GM23248 (cell line): ENCODE results near the gene C14orf132. TPM values are rescaled to one million over a fixed set of nuclear protein-coding genes. Genes with fewer than 3 reads are reported as not detected.
A peak's percentile ranks its signal among the peaks of the same experiment; 100 is the strongest.

Source experiments
- DNase-seq: peaks from one replicate; pipeline ENCODE4 v3.0.0-alpha.2; 2015
- H2AFZ ChIP-seq: fragments of 200-600 bp; sonication (generic); 2 replicates; pipeline ENCODE4 v1.6.1; 2016; ENCODE audit warnings: antibody characterized with exemption
- H3F3A ChIP-seq: fragments of 200-600 bp; sonication (generic); 2 replicates; pipeline ENCODE4 v1.6.1; 2016; ENCODE audit warnings: mild to moderate bottlenecking, antibody characterized with exemption, mixed run types; ENCODE audit not compliant: insufficient read depth
- H3K27ac ChIP-seq: fragments of 200-600 bp; sonication (generic); 2 replicates; pipeline ENCODE4 v1.5.1; 2016; ENCODE audit warnings: mild to moderate bottlenecking
- H3K27me3 ChIP-seq: fragments of 200-600 bp; sonication (generic); replicated peaks from 2 replicates; pipeline ENCODE4 v1.6.1; 2016; ENCODE audit warnings: mild to moderate bottlenecking; ENCODE audit not compliant: insufficient read depth
- H3K36me3 ChIP-seq: fragments of 200-600 bp; sonication (generic); 2 replicates; pipeline ENCODE4 v1.6.1; 2016; ENCODE audit warnings: low read depth, mild to moderate bottlenecking
- H3K4me1 ChIP-seq: fragments of 200-600 bp; sonication (generic); 2 replicates; pipeline ENCODE4 v1.6.1; 2016; ENCODE audit warnings: mild to moderate bottlenecking; ENCODE audit not compliant: insufficient read depth
- H3K4me2 ChIP-seq: fragments of 200-600 bp; sonication (generic); one replicate; pipeline ENCODE4 v1.6.1; 2016; ENCODE audit warnings: mild to moderate bottlenecking; ENCODE audit not compliant: unreplicated experiment
- H3K4me3 ChIP-seq: fragments of 200-600 bp; sonication (generic); 2 replicates; pipeline ENCODE4 v1.5.1; 2016; ENCODE audit warnings: mild to moderate bottlenecking
- H3K79me2 ChIP-seq: fragments of 200-600 bp; sonication (generic); 2 replicates; pipeline ENCODE4 v1.6.1; 2016; ENCODE audit warnings: mild to moderate bottlenecking; ENCODE audit not compliant: insufficient read depth
- H3K9ac ChIP-seq: fragments of 200-600 bp; sonication (generic); 2 replicates; pipeline ENCODE4 v1.6.1; 2016; ENCODE audit warnings: mild to moderate bottlenecking
- H3K9me2 ChIP-seq: fragments of 200-600 bp; sonication (generic); 2 replicates; pipeline ENCODE4 v1.6.1; 2016; ENCODE audit warnings: mixed run types, mild to moderate bottlenecking, moderate library complexity; ENCODE audit not compliant: insufficient read depth
- H3K9me3 ChIP-seq: fragments of 200-600 bp; sonication (generic); one replicate; pipeline ENCODE4 v1.6.1; 2017; ENCODE audit warnings: low read depth
- H4K20me1 ChIP-seq: fragments of 200-600 bp; sonication (generic); 2 replicates; pipeline ENCODE4 v1.6.0; 2016; ENCODE audit not compliant: insufficient read depth
- EZH2 ChIP-seq: fragments of 200-600 bp; sonication (generic); IDR thresholded peaks from 2 replicates; pipeline ENCODE4 v1.6.1; 2018; ENCODE audit warnings: antibody characterized with exemption, mild to moderate bottlenecking; ENCODE audit not compliant: insufficient read depth, poor library complexity, severe bottlenecking
- EZH2phosphoT487 ChIP-seq: fragments of 200-600 bp; sonication (generic); IDR thresholded peaks from 2 replicates; pipeline ENCODE4 v1.6.1; 2018; ENCODE audit warnings: antibody characterized with exemption, moderate library complexity, mild to moderate bottlenecking, low read depth; ENCODE audit not compliant: insufficient read depth
- WGBS, 2 experiments: methylation state at CpG; one replicate each; pipeline ENCODE4 v1.1.6; 2015 to 2017; ENCODE audit warnings: low lambda C conversion rate in 2 of 2, low coverage in 1 of 2; ENCODE audit errors: missing lambda C conversion rate in 2 of 2; 5-methylcytosine and 5-hydroxymethylcytosine counted together
- in situ Hi-C: fragments of 300-500 bp; cut with MboI; formaldehyde crosslinking; loops from 2 replicates; pipeline ENCODE4 v1.15.0; 2020
- polyA plus RNA-seq: library from polyadenylated mRNA; unstranded; fragments of >200 nt; fragmentation: Nextera tagmentation; extraction: Ambion mirVana; gene quantifications from 2 replicates; pipeline ENCODE4 v1.2.1, GENCODE V29; 2016
- total RNA-seq: library from RNA; depleted of rRNA; stranded (reverse); fragments of >200 nt; shearing (Covaris generic); gene quantifications from 2 replicates; pipeline ENCODE4 v1.2.3, GENCODE V29; 2014

Gene C14orf132
- total and polyA plus RNA-seq, 2 experiments from 2014 or later = 18.6 to 26.2 TPM

GRCh38 chr14:96085369-96085768 lies 46.2 kb downstream of the C14orf132 start:
- H3K9ac ChIP-seq = no peak overlapping the region
- peaks cover 30% of the 10 kb centered on the region for H3K79me2 ChIP-seq
- no peak overlapping the region for H2AFZ ChIP-seq
- DNase-seq = peak; percentile 15
- no peak overlapping the region for H3K4me2 ChIP-seq
- no peak overlapping the region for H3K4me3 ChIP-seq
- in situ Hi-C loops = no loop called here
- H3K4me1 ChIP-seq = peaks cover 22% of the 10 kb centered on the region
- no peaks in the 10 kb centered on the region for H4K20me1 ChIP-seq
- H3K9me3 ChIP-seq = no peaks in the 10 kb centered on the region
- H3K9me2 ChIP-seq = no peaks in the 10 kb centered on the region
- H3K36me3 ChIP-seq = no peaks in the 10 kb centered on the region
- 85 to 86% methylated on average over 8 of the region's 8 CpGs for WGBS, 2 experiments
- H3F3A ChIP-seq = peaks cover 11% of the 10 kb centered on the region; the same call in 1 of the 2 replicates
- no peaks in the 10 kb centered on the region for H3K27me3 ChIP-seq
- TF ChIP-seq EZH2phosphoT487 (no peak), EZH2 (no peak)
- no peak overlapping the region for H3K27ac ChIP-seq

GRCh38 chr14:96086032-96086431 lies 46.9 kb downstream of the C14orf132 start:
- in situ Hi-C loops = no loop called here
- H3K4me3 ChIP-seq = no peak overlapping the region
- peaks cover 29% of the 10 kb centered on the region for H3K4me1 ChIP-seq
- H3F3A ChIP-seq = peaks cover 11% of the 10 kb centered on the region; the same call in 1 of the 2 replicates
- peak overlapping the region; percentile 57 for H3K4me2 ChIP-seq
- peak overlapping the region; percentile 54 for H3K27ac ChIP-seq
- H3K36me3 ChIP-seq = no peaks in the 10 kb centered on the region
- TF ChIP-seq EZH2phosphoT487 = no peak
- TF ChIP-seq EZH2 = no peak
- 23 to 25% methylated on average over 3 of the region's 3 CpGs for WGBS, 2 experiments
- H2AFZ ChIP-seq = no peak overlapping the region
- H3K27me3 ChIP-seq = no peaks in the 10 kb centered on the region
- H3K9ac ChIP-seq = peak overlapping the region; percentile 17; the same call in 1 of the 2 replicates
- no peaks in the 10 kb centered on the region for H4K20me1 ChIP-seq
- no peaks in the 10 kb centered on the region for H3K9me2 ChIP-seq
- DNase-seq = peak; percentile 94
- peaks cover 23% of the 10 kb centered on the region for H3K79me2 ChIP-seq
- H3K9me3 ChIP-seq = no peaks in the 10 kb centered on the region

GRCh38 chr14:96086574-96087077 lies 47.5 kb downstream of the C14orf132 start:
- H3K4me2 ChIP-seq = peak overlapping the region; percentile 57
- TF ChIP-seq EZH2phosphoT487 (no peak), EZH2 (no peak)
- no peaks in the 10 kb centered on the region for H3K9me2 ChIP-seq
- H3K4me1 ChIP-seq = peaks cover 32% of the 10 kb centered on the region
- no peak overlapping the region for H2AFZ ChIP-seq
- H3K27me3 ChIP-seq = no peaks in the 10 kb centered on the region
- peaks cover 11% of the 10 kb centered on the region; the same call in 1 of the 2 replicates for H3F3A ChIP-seq
- in situ Hi-C loops = no loop called here
- H3K4me3 ChIP-seq = no peak overlapping the region
- H4K20me1 ChIP-seq = no peaks in the 10 kb centered on the region
- no peaks in the 10 kb centered on the region for H3K9me3 ChIP-seq
- H3K79me2 ChIP-seq = peaks cover 17% of the 10 kb centered on the region
- DNase-seq = peak; percentile 50
- H3K36me3 ChIP-seq = no peaks in the 10 kb centered on the region
- peak overlapping the region; percentile 54 for H3K27ac ChIP-seq
- peak overlapping the region; percentile 17; the same call in 1 of the 2 replicates for H3K9ac ChIP-seq
- 91 to 95% methylated on average over 18 of the region's 18 CpGs for WGBS, 2 experiments

- Histone ChIP-seq H3K4me1 (peaks cover 35% of the 10 kb centered on the region), H3K9me3 (no peaks in the 10 kb centered on the region), H3K79me2 (peaks cover 4% of the 10 kb centered on the region; the same call in 1 of the 2 replicates), H2AFZ (no peak overlapping the region), H3K4me2 (no peak overlapping the region), H3F3A (peaks cover 11% of the 10 kb centered on the region; the same call in 1 of the 2 replicates), H4K20me1 (no peaks in the 10 kb centered on the region), H3K4me3 (no peak overlapping the region), H3K27ac (no peak overlapping the region), H3K27me3 (no peaks in the 10 kb centered on the region), H3K36me3 (no peaks in the 10 kb centered on the region), H3K9me2 (no peaks in the 10 kb centered on the region), H3K9ac (no peak overlapping the region)
- WGBS, 2 experiments = 98 to 100% methylated on average over 7 of the region's 7 CpGs
- in situ Hi-C loops = no loop called here
- DNase-seq = no peak
- TF ChIP-seq EZH2phosphoT487 (no peak), EZH2 (no peak)
Measured at GRCh38 chr14:96088074-96088473, 48.9 kb downstream of the C14orf132 start.
